NCI-H1930 (cell line): Measurements from ENCODE around the gene SIPA1L2.

ENCODE experiments used
- DNase-seq, 2 experiments: peaks; one replicate each; lab custom pipeline; 2025; lab: John Stamatoyannopoulos, UW

The SIPA1L2 gene

GRCh38 chr1:232589812-232590743, 39.9 kb downstream of the SIPA1L2 start:
- DNase-seq, result no peak

- no peak for DNase-seq
Measured at GRCh38 chr1:232589111-232589811, 40.7 kb downstream of the SIPA1L2 start.

- DNase-seq, result no peak
Measured at GRCh38 chr1:232587141-232588008, 42.6 kb downstream of the SIPA1L2 start.

GRCh38 chr1:232586679-232587078, 43.3 kb downstream of the SIPA1L2 start:
- peak; percentile 83 to 93 for DNase-seq

GRCh38 chr1:232585486-232585885, 44.4 kb downstream of the SIPA1L2 start:
- DNase-seq, result no peak

GRCh38 chr1:232581932-232582331, 48.0 kb downstream of the SIPA1L2 start:
- DNase-seq, result no peak
